ENCODE results near the gene FAM151A. TPM values are rescaled to one million over a fixed set of nuclear protein-coding genes. Genes with fewer than 3 reads are reported as not detected.

Gene FAM151A
- total and polyA plus RNA-seq, 7 donors = 0.05 to 0.07 TPM; not detected in 5

DNA sequence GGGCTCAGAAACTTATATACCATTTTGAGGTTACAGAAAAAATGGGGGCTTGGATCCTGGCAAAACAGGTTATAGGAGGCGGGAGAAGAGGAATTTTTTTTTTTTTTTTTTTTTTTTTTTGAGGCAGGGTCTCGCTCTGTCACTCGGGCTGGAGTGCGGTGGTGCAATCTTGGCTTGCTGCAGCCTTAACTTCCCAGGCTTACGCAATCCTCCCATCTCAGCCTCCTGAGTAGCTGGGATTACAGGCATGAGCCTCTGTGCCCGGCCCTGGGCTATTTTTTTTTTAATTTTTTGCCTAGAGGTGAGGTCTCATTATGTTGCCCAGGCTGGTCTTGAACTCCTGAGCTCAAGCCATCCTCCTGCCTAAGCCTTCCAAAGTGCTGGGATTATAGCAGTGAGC lies 43.0 kb upstream of the FAM151A start:
- Histone ChIP-seq H3K9me3 (no peaks in the 10 kb centered on the region), H3K27me3 (ENCODE audit: insufficient read depth in 3 of 3, low read length in 2 of 3) (no peaks in the 10 kb centered on the region), H3K27ac (no peak overlapping the region), H3K4me3 (no peak overlapping the region), H3K36me3 (ENCODE audit: insufficient read depth in 1 of 2, low read depth in 1 of 2) (peaks cover 0 to 27% of the 10 kb centered on the region in 2 donors), H3K4me1 (no peaks in the 10 kb centered on the region)
- WGBS, 3 donors = 95 to 96% (median 95%) methylated on average over 6 of the region's 6 CpGs
- intact Hi-C loops (cut with DNase I) = no loop called here
- ATAC-seq (no peak), DNase-seq (no peak)
- TF ChIP-seq, protein P1, sequence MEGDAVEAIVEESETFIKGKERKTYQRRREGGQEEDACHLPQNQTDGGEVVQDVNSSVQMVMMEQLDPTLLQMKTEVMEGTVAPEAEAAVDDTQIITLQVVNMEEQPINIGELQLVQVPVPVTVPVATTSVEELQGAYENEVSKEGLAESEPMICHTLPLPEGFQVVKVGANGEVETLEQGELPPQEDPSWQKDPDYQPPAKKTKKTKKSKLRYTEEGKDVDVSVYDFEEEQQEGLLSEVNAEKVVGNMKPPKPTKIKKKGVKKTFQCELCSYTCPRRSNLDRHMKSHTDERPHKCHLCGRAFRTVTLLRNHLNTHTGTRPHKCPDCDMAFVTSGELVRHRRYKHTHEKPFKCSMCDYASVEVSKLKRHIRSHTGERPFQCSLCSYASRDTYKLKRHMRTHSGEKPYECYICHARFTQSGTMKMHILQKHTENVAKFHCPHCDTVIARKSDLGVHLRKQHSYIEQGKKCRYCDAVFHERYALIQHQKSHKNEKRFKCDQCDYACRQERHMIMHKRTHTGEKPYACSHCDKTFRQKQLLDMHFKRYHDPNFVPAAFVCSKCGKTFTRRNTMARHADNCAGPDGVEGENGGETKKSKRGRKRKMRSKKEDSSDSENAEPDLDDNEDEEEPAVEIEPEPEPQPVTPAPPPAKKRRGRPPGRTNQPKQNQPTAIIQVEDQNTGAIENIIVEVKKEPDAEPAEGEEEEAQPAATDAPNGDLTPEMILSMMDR (IDR thresholded peaks at IDR 0.05) = no peak

- intact Hi-C loops (cut with DNase I) = no loop called here
- H3K27me3 ChIP-seq (ENCODE audit: insufficient read depth in 3 of 3, low read length in 2 of 3) = no peaks in the 10 kb centered on the region
- H3K9me3 ChIP-seq = no peaks in the 10 kb centered on the region
- H3K4me1 ChIP-seq = no peaks in the 10 kb centered on the region
- no peak overlapping the region for H3K27ac ChIP-seq
- DNase-seq (no peak), ATAC-seq (no peak)
- 95 to 98% (median 95%) methylated on average over 5 of the region's 5 CpGs for WGBS, 3 donors
- no peak overlapping the region for H3K4me3 ChIP-seq
- TF ChIP-seq, protein P1 (IDR thresholded peaks at IDR 0.05) = no peak
- peaks cover 0 to 24% of the 10 kb centered on the region in 2 donors for H3K36me3 ChIP-seq (ENCODE audit: insufficient read depth in 1 of 2, low read depth in 1 of 2)
These were observed 42.5 kb upstream of the FAM151A start for GRCh38 chr1:54665852-54666251.

DNA sequence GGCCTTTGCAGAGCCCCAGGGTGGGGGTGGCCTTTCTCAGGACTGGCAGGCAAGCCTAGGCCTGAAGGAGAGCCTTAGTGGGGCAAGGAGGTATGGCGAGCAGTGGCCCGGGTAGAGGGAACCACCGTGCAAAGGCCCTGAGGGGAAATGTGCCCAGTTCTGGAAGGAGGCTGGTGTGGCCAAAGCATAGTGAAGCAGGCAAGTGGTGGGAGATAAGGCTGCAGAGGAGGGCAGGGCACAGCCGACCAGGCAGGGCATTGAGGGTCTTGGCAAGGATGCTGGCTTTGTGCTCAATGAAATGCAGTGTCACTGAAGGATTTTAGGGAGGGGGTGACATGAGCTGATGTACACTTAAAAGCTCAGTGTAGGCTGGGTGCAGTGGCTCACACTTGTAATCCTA lies 41.0 kb upstream of the FAM151A start:
- intact Hi-C loops (cut with DNase I) = no loop called here
- peaks cover 0 to 24% of the 10 kb centered on the region in 2 donors for H3K36me3 ChIP-seq (ENCODE audit: insufficient read depth in 1 of 2, low read depth in 1 of 2)
- ATAC-seq = no peak
- no peak for DNase-seq
- no peaks in the 10 kb centered on the region for H3K9me3 ChIP-seq
- no peaks in the 10 kb centered on the region for H3K4me1 ChIP-seq
- 83 to 89% (median 84%) methylated on average over 4 of the region's 4 CpGs for WGBS, 3 donors
- no peaks in the 10 kb centered on the region for H3K27me3 ChIP-seq (ENCODE audit: insufficient read depth in 3 of 3, low read length in 2 of 3)
- TF ChIP-seq, protein P1 (IDR thresholded peaks at IDR 0.05) = no peak
- no peak overlapping the region for H3K27ac ChIP-seq
- no peak overlapping the region for H3K4me3 ChIP-seq

DNA sequence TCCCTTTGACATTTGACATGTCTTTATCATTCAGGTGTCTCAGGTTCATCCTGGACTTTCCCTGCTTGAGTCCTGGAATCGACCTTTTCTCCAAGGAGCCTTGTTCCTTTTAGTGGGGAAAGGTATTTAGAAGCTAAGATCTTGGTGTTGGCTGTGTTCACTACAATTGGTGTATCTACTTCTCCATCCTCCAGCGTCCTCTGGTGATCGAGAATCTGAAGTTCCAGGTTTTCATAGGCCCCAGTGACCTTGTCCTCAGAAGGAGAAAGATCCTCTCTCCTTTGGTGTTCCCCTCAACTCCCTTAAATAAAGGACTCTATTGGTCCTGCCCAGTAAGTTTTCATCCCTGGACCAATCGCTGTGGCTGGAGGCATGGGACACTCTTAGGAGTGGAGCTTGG lies 40.4 kb upstream of the FAM151A start:
- H3K4me1 ChIP-seq = no peaks in the 10 kb centered on the region
- H3K27ac ChIP-seq = no peak overlapping the region
- ATAC-seq (no peak), DNase-seq (no peak)
- intact Hi-C loops (cut with DNase I) = no loop called here
- H3K4me3 ChIP-seq = no peak overlapping the region
- no peaks in the 10 kb centered on the region for H3K27me3 ChIP-seq (ENCODE audit: insufficient read depth in 3 of 3, low read length in 2 of 3)
- H3K9me3 ChIP-seq = no peaks in the 10 kb centered on the region
- TF ChIP-seq, protein P1 (IDR thresholded peaks at IDR 0.05) = no peak
- H3K36me3 ChIP-seq (ENCODE audit: insufficient read depth in 1 of 2, low read depth in 1 of 2) = peaks cover 0 to 28% of the 10 kb centered on the region in 2 donors
- 84 to 89% (median 88%) methylated on average over 4 of the region's 4 CpGs for WGBS, 3 donors

- intact Hi-C loops (cut with DNase I) = no loop called here
- H3K36me3 ChIP-seq (ENCODE audit: insufficient read depth in 1 of 2, low read depth in 1 of 2) = peaks cover 0 to 34% of the 10 kb centered on the region in 2 donors
- 91 to 94% (median 92%) methylated on average over 2 of the region's 2 CpGs for WGBS, 3 donors
- ATAC-seq (no peak), DNase-seq (no peak)
- H3K9me3 ChIP-seq = peaks cover 5% of the 10 kb centered on the region
- H3K4me1 ChIP-seq = no peaks in the 10 kb centered on the region
- TF ChIP-seq, protein P1 (IDR thresholded peaks at IDR 0.05) = no peak
- H3K27ac ChIP-seq = no peak overlapping the region
- H3K27me3 ChIP-seq (ENCODE audit: insufficient read depth in 3 of 3, low read length in 2 of 3) = no peaks in the 10 kb centered on the region
- H3K4me3 ChIP-seq = no peak overlapping the region
These were observed 35.0 kb upstream of the FAM151A start for GRCh38 chr1:54658164-54658913.

Measured in psoas muscle (tissue), 8 donors.